Uterus (tissue), 2 donors: ENCODE results near the gene GRIP1.

ENCODE experiments used
- CTCF ChIP-seq, 4 experiments: fragments of 200-600 bp in 2 of 4; fragments of 450-650 bp in 2 of 4; sonication (generic) in 2 of 4; IDR thresholded peaks; one replicate each; pipeline ENCODE4 v1.5.1; 2016 to 2019; ENCODE audit warnings: antibody characterized with exemption in 4 of 4, mild to moderate bottlenecking in 2 of 4, moderate library complexity in 1 of 4
- POLR2A ChIP-seq, 2 donors: fragments of 450-650 bp; IDR thresholded peaks; one replicate each; pipeline ENCODE4 v1.6.1; 2016; ENCODE audit warnings: antibody characterized with exemption in 2 of 2, mild to moderate bottlenecking in 1 of 2, moderate library complexity in 1 of 2

GRCh38 chr12:66669541-66669940 is 9.3 kb downstream of the GRIP1 start:
- no peak for TF ChIP-seq CTCF (IDR thresholded peaks at IDR 0.05)
- no peak for TF ChIP-seq POLR2A (IDR thresholded peaks at IDR 0.05)
